ENCODE measurements around the gene OR1J4. TPM values are rescaled to one million over a fixed set of nuclear protein-coding genes. Genes with fewer than 3 reads are reported as not detected.

Gene OR1J4
- total RNA-seq, 3 donors from 2014 or later = not detected

GRCh38 chr9:122551371-122551770 lies 32.4 kb downstream of the OR1J4 start:
- no peaks in the 10 kb centered on the region for H3K4me1 ChIP-seq (ENCODE audit: low read depth)
- ATAC-seq (no peak), DNase-seq (no peak)
- H3K9me3 ChIP-seq = no peaks in the 10 kb centered on the region
- TF ChIP-seq CTCF (IDR thresholded peaks at IDR 0.05) = no peak
- intact Hi-C loops (cut with DNase I, micrococcal nuclease) = no loop called here
- H3K36me3 ChIP-seq (ENCODE audit: low read depth) = no peaks in the 10 kb centered on the region
- H3K4me3 ChIP-seq = no peak overlapping the region

DNA sequence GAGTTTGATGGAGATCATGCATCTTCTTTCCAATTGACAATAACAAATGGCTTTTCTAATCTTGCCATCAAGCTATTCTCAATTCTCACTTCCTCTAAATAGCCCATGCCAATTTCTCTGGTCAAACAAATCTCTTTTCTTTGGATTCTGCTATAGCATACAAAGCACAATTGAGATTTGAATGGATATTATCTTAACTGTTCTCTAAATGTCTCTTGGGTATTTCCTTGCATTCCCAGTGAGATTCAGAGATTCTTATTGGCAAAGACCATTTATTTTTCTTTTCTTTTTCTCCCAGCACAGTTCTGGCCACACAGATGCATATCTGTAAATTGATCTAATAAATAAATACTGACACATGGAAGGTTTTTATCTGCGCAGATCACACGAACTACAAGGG lies 33.9 kb downstream of the OR1J4 start, which contains the start of gene OR1N2:
TSS of gene OR1N2 (plus strand) at position 301 of the 400 bp plus-strand sequence. CDS start 100 bp downstream, outside the sequence.
- no peaks in the 10 kb centered on the region for H3K9me3 ChIP-seq
- DNase-seq = no peak
- ATAC-seq = no peak
- H3K4me3 ChIP-seq = no peak within 1 kb of the TSS
- no peaks in the 10 kb centered on the region for H3K4me1 ChIP-seq (ENCODE audit: low read depth)
- intact Hi-C loops (cut with DNase I, micrococcal nuclease) = no loop called here
- H3K36me3 ChIP-seq (ENCODE audit: low read depth) = no peaks in the 10 kb centered on the region
- TF ChIP-seq CTCF (IDR thresholded peaks at IDR 0.05) = no peak

DNA sequence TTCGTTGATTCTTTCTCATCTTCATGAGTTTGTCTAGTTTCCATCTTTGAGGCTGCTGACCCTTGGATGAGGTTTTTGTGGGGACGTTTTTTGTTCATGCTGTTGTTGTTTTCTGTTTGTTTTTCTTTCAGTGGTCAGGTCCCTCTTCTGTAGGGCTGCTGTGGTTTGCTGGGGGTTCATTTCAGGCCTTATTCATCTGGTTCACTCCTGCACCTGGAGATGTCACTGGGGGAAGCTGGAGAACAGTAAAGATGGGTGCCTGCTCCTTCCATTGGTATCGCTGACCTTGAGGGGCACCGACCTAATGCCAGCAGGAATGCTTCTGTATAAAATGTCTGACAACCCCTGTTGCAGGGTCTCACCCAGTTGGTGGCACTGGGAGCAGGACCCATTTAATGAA lies 42.5 kb downstream of the OR1J4 start:
- no peak for TF ChIP-seq CTCF (IDR thresholded peaks at IDR 0.05)
- no peak for DNase-seq
- ATAC-seq = no peak

DNA sequence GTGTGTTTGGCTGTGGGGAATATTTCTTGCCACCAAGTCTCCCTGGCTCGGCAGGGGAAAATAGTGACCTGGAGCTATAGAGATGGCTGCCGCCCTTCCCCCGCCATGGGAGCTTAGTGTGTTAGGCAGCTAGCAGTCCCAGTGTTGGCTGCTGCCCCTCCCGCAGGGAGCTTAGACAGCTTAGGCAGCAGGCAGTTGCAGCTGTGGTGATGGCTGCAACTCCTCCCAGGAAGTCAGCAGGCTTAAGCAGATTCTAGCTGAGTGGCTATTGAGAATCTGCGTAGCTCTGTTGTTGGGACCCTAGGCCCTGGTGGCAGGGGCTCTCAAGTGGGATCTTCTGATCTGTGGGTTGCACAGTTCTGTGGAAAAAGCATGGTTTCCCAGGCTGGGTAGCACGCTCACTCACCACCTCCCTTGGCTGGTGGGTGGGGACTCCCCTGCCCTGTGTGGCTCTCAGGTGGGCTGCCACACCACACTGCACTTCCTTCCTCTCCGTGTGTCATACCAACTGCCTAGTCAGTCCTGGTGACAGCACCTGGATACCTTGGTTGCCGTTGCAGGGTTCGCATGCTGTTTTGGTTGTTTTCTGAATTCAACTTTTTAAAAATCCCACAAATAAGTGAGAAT lies 43.3 kb downstream of the OR1J4 start:
- DNase-seq = peak in 1 of 3 donors; percentile 2

More for the DNA sequence above, 42.5 kb downstream of the OR1J4 start:
- Histone ChIP-seq H3K9me3 (no peaks in the 10 kb centered on the region), H3K36me3 (ENCODE audit: low read depth) (no peaks in the 10 kb centered on the region), H3K4me3 (no peak overlapping the region), H3K4me1 (ENCODE audit: low read depth) (no peaks in the 10 kb centered on the region)
- intact Hi-C loops (cut with DNase I, micrococcal nuclease) = no loop called here

GRCh38 chr9:122567901-122568300 lies 49.0 kb downstream of the OR1J4 start:
- Histone ChIP-seq H3K9me3 (no peaks in the 10 kb centered on the region), H3K36me3 (ENCODE audit: low read depth) (no peaks in the 10 kb centered on the region), H3K4me1 (ENCODE audit: low read depth) (no peaks in the 10 kb centered on the region), H3K4me3 (no peak overlapping the region)
- intact Hi-C loops (cut with DNase I, micrococcal nuclease) = no loop called here
- no peak for ATAC-seq
- no peak for TF ChIP-seq CTCF (IDR thresholded peaks at IDR 0.05)
- no peak for DNase-seq

More for the DNA sequence above, 43.3 kb downstream of the OR1J4 start:
- no peak for TF ChIP-seq CTCF (IDR thresholded peaks at IDR 0.05)
- no peak for ATAC-seq
- Histone ChIP-seq H3K4me1 (ENCODE audit: low read depth) (no peaks in the 10 kb centered on the region), H3K9me3 (no peaks in the 10 kb centered on the region), H3K4me3 (no peak overlapping the region), H3K36me3 (ENCODE audit: low read depth) (no peaks in the 10 kb centered on the region)
- intact Hi-C loops (cut with DNase I, micrococcal nuclease) = no loop called here

Other genes starting within 250 kb of the OR1J4 start
- 100 to 1,000 TPM in 1 of 3 donors, 10 to 100 TPM in 1, 1 to 10 TPM in 1; 8.8 to 192 (median 15.3) TPM for gene PTGS1, start 148.1 kb upstream of the OR1J4 start, total RNA-seq
- gene OR1J1, start 41.2 kb upstream of the OR1J4 start, total RNA-seq = not detected
- gene OR1J2, start 8.3 kb upstream of the OR1J4 start, total RNA-seq = not detected
- not detected for gene OR1N1, start 8.2 kb downstream of the OR1J4 start, total RNA-seq
- gene OR1N2, start 34.0 kb downstream of the OR1J4 start, total RNA-seq = not detected
- gene OR1L8, start 64.2 kb downstream of the OR1J4 start, total RNA-seq = under 1 TPM in 1 of 3 donors, not detected in 2; 0.19 TPM
- gene OR1Q1, start 95.6 kb downstream of the OR1J4 start, total RNA-seq = not detected
- gene OR1B1, start 138.5 kb downstream of the OR1J4 start, total RNA-seq = not detected
- not detected for gene OR1L1, start 142.6 kb downstream of the OR1J4 start, total RNA-seq
- gene OR1L3, start 156.0 kb downstream of the OR1J4 start, total RNA-seq = not detected
- gene OR1L4, start 204.8 kb downstream of the OR1J4 start, total RNA-seq = not detected
- not detected for gene OR1L6, start 223.2 kb downstream of the OR1J4 start, total RNA-seq

Measured in mucosa of descending colon (tissue), 3 donors.